ENCODE results near the gene NPFFR1.
"Not testable (repeated sequence)": the region's sequence is repeated elsewhere in the genome, so short reads cannot be mapped to it uniquely, and the experiment has no call there.

Gene NPFFR1

DNA sequence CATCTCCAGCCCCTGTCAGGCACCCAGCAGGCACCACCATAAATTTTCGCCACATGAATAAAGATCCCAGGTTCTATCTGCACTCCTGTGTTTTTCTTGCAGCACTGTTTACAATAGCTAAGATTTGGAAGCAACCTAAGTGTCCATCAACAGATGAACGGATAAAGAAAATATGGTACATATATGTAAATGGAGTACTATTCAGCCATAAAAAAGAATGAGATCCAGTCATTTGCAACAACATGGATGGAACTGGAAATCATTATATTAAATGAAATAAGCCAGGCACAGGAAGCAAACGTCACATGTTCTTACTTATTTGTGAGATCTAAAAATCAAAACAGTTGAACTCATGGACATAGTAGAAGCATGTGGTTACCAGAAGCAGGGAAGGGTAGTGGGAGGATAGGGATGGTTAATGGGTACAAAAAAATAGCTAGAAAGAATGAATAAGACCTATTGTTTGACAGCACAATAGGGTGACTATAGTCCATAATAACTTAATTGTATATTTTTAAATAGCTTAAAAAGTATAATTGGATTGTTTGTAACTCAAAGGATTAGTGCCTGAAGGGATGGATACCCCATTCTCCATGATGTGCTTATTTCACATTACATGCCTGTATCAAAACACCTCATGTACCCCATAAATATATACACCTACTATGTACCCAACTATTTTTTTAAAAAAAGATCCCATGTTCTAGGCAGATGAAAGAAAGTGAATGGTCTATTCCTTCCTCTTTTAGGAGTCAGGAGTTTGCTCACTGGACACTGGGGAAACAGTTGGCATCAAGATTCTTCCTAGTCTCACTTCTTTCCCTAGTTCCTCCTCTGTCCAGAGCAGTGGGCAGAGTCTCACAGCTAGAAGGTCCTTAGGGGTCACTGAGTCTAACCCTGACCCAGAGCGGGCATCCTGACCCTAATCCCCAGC, 1.0 kb upstream of the NPFFR1 start:
- no peak for DNase-seq

DNA sequence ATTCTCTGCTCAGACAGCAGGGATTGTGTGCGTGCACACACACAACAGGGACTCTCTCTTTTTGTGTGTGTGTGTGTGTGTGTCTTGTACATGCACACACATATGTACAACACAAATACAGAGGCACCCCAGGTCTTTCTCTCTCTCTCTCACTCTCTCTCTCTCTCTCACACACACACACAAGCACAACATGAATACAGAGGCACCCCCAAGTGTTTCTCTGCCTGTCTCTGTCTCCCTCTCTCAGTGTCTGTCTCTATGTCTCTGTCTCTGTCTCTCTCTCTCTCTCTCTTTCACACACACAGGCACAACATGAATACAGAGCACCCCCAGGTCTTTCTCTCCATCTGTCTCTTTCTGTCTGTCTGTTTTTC, 746 bp downstream of the NPFFR1 start:
- no peak for DNase-seq

DNA sequence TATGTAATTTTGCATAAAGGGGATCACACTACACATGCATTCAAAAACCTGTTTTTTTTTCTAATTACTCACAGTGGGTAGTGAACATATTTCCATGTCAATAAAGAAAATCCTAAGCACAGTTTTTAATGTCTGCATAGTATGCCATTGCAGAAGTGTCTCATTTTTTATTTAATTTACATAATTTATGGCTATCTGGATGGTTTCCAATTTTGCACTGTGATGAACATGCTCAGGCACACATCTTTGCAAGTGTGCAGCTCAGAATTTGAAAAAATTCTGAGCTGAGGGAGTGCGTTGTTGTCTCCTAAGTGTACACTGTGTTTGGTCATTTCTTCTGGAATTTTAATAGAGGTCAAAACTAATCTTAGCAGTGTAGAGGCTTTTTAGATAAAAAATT, 2.2 kb downstream of the NPFFR1 start:
- no peak for DNase-seq

DNA sequence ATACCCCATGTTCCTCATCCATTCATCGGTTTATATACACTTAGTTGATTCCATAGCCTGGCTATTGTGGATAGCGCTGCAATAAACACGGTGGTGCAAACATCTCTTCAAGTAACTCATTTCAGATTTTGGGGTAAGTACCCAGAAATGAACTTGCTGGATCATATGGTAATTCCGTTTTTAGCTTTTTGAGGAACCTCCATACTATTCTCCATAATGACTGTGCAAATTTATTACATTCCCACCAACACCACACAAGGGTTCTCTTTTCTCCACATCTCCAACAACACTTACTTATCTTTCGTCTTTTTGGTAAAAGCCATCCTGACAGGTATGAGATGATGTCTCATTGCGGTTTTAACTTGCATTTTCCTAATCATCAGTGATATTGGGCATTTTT, 3.7 kb downstream of the NPFFR1 start:
- no peak for DNase-seq

DNA sequence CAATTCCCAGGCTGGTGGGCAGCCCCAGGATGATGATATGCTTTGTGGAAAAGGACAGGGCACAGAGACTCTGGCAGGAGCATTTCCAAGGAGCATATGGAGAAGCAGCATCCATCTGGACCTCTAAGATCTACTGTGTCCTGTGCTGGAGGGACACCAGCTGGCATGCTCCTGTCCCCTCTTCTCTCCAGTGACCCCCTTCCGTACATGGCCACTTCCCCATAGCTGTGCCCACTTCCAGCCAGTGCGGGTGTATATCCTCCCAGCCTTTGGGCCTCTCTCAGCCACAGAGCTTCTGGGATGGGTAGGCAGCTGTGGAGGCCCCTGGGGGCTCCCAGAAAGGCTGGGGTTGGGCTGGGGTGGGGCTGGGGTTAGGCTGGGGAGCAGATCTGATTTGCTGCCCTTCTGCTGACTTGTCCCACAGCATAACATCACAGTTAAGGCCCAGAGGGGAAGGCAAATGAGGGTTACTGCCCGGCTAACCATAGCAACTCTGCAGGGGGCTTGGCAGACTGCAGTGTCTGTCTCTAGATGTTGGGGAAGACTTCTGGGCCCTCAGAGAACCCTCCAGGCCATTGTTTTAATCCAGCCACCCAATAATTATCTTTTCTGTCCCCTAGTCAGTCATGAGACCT, 6.3 kb downstream of the NPFFR1 start:
- peak; percentile 13 to 26 for DNase-seq

DNA sequence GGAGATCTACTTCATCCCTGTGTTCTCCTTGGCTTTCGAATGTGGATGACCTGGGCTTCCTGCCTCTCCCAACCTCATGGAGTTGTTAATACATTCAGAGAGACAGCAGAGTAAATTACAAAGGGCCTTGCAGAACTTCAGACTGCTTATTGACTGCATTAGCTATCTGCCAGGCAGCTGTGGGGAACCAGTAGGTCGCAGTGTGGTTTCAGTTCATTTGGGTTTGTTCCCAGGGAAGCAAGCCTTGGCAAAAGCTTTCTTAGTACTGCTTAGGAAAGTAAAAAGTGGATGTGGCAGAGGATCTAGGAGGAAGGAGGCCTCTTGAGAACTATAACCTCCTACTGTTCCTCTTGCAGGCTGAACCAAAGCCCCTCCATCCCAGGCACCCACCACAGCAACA, 9.2 kb downstream of the NPFFR1 start:
- DNase-seq, result no peak

DNA sequence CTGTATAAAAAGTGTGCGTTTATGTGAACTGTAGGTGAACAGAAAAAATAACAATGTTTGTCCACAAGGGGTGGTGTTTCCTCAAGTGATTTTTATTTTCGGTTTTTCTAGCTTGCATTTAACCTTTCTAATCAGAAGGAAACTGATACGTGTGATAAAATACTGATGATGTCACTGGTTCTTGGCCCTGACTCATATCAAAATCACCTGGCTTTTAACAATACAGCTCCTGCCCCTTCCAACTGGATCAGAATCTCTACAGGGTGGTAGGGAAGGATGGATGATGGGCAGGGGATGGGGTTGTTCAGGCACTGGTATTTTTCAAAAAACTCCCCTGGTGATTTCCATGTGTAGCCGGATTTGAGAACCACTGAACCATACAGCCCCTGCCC, 10.9 kb downstream of the NPFFR1 start:
- DNase-seq, result no peak

DNA sequence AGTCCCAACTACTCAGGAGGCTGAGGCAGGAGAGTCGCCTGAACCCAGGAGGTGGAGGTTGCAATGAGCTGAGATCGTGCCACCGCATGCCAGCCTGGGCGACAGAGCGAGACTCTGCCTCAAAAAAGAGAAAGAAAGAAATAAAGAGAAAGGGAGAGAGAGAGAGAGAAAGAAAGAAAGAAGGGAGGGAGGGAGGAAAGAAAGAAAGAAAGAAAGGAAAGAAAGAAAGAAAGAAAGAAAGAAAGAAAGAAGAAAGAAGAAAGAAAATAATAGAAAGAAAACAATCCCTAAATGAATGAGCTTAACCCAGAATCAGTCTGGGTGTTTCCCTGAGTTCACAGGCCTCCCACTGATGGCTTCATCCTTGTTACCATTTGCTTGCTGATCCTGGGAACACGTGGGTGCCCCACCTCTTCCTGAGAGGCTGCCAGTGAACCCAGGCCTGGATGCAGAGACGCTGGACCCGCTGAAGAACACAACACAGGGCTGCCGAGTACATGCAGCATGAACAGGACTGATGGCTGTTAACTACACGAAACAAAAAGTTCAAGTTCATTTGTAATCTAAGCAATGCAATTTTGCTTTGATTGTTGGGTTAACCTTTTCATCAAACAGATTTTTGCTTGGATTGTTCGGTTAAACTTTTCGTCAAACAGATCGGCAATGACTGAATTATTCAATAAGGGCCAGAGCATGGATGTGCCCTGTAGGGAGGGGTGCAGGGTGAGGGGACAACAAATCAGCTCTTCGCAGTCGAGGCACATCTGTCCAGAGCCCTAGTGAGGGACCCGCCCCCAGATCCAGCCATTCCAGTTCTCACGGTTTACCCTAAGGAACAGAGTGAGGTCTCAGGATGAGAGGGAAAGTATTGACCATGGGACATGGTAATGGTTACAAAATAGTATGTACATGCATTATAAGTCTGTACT, 11.5 kb downstream of the NPFFR1 start:
- DNase-seq, result no peak

DNA sequence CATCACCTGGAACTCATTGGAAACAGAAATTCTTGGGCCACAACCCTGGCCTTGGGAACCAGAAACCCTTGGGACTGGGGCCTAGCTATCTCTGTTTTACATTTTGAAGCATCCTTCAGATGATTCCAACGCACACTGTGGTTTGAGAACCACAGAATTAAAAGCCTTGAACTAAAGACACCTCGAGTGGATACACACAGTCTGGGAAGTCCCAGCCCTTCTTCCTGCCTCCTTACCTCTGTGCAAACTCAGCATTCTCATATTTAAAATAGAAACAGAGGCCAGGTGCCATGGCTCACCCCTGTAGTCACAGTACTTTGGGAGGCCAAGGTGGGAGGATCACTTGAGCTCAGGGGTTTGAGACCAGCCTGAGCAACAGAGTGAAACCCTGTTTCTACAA, 12.9 kb downstream of the NPFFR1 start:
- no peak for DNase-seq

DNA sequence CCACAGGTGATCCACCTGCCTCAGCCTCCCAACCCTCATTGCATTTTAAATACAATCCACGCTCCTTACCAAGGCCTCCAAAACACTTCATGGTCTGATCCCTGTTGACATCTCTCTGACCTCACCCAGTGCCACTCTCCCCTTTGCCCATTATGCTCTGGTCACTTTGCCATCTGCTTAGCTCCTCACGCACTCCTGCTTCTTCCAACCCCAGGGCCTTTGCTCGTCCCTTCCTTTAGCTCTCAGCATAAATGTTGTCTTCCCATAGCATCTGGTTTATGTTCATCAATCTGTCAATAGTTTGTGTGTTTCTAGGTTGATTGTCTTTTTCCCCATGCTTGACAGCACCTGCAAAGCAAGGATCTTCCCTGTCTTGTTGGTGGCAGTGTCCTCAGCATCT, 14.1 kb downstream of the NPFFR1 start:
- no peak for DNase-seq

DNA sequence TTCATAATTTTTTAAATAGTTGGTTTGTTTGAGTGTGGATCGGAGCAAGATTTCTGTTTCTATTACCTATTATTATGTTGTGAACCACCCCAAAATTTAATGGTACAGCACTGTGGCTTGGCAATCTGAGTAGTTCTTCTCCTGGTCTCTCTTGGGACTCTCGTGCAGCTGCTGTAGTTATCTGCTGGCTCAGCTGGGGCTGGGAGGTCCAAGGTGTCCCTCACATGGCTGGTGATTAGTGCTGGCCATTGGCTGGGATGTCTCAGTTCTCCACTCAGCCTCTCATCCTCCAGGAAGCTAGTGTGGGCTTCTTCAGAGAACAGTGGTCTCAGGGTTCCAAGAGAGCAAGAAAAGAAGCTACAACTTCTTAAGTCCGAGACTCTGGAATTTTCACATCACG, 15.4 kb downstream of the NPFFR1 start:
- no peak for DNase-seq

DNA sequence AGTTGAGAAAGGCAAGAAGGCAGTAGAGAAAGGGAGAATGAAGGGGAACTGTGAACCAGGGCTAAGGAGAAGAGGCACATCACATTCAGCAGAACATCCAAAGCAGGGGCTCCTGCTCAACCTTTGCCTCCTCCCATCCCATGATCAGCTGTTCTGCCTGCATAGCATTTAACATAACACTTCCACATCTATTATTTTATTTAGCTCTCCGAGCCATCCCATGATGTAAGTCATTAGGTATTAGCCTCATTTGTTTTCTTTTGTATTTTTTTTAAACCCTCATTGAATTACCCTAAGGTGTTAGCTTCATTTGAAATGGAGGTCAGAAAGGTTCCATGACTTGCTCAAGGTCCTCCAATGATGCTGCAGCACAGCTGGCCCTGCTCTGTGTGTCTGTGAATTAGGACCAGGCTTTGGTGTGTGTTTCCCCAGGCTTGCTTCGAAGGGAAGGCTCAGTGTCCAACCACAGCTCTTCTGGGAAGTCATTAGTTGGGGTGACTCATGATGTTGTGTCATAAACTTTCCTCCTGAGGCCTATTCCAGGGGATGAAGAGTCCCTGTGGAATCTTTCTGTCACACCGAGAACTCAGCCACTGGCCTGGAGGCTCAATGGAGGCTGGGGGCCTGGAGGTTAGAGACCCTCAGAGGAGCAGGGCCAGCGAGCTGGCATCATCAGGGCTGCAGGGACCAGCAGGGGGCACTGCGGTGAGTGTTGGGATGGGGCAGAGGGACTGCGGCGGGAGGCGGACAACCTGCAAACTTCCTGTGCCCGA, 16.5 kb downstream of the NPFFR1 start:
- no peak for DNase-seq

DNA sequence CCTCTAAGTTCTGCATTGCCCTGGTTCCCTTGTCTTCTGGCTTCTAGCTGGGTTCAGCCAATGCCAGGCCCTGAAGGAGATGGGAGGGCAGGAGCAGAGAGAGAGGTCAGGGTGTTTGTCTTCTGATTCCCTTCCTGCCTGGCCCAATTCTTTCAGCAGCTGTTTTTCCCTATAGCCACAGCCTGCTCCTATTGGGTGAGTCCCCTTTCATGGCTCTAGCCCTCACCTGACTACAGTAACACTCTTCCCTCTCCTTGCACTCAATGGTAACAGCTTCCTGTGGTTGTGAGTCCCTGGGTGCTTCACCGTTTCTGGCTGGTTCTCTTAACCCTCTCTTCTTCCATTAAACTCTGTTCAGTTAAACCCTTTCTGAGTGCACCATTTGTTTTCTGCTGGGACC, 17.1 kb downstream of the NPFFR1 start:
- no peak for DNase-seq

DNA sequence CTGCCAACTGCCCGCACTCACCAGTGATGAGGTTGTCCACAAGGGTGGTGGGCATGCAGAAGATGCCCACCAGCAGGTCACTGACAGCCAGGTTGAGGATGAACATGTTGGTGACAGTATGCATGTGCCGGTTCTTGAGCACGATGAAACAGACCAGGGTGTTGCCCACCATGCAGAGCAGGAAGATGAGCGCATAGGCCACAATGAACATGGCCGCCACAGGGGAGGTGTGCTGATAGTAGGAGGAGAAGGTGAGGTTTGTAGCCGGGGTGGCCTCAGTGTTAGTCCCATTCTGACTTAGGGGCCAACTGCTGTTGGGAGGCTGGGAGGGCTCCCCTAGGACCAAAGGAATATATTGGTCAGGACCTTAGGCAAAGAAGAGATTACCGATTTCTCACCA, 17.7 kb downstream of the NPFFR1 start:
- no peak for DNase-seq

DNA sequence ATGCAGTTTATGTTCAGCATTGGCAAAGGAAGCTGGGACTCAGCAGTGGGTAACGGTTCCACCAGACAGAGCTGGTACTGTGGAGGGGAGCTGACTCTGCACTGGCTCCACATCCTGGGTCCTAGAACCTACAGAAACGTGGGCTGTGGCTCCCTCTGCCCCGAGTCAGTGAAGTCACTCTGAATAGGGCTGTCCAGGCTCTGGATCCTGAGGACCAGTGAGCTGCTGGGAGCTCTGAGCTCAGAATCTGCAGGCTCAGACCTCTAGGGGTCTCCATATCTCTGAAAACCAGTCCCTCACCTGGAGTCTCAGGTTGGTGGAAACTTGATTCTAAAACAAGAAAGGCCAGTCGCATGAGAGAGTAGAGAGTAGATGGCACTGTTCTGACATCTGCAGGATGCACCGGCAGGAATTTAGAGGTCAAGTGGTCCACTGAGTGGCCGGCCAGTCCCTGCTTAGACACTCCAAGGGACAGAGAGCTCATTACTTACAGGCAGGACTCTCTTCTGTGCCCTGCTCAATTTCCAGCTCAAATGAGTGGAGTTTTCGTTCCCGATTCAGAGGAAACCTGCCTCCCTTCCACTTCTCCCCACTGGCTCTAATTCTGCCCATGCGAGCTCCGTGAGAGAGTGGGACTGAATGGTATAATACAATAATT, 18.6 kb downstream of the NPFFR1 start:
- no peak for DNase-seq

DNA sequence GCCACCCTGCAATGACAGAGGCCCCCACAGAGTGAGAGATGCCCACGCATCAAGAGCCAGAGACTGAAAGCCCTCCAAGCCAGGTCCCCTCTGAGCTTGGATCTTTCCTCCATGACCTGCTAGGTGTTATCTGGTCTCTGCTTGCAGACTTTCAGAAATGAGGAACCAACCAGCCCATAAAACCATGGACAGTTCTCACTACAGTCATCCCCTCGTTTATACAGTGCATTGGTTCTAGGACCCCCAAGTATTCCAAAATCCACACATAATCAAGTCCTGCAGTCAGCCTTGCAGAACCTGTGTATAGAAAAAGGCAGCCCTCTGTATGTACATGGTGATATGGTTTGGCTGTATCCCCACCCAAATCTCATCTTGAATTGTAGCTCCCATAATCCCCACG, 23.1 kb downstream of the NPFFR1 start:
- DNase-seq, result no peak

DNA sequence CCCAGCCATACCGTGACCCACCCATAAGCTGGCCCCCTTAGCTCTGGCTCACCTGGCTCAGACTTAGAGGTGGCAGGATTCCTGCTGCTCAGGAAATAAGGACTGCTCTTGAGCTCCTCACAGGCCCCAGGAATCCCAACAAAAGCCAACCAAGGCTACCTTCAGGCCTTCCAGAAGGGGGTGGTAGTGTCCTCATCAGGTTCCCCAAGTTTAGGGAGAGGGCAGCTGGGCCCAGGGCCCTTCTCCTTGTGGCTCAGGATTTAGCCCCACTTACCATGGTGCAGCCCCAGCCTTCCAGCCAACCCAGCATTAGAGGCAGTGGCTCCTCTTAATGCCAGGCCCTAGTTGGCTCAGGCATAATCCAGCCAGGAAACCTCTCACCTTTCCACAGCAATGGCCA, 23.5 kb downstream of the NPFFR1 start:
- DNase-seq, result no peak

DNA sequence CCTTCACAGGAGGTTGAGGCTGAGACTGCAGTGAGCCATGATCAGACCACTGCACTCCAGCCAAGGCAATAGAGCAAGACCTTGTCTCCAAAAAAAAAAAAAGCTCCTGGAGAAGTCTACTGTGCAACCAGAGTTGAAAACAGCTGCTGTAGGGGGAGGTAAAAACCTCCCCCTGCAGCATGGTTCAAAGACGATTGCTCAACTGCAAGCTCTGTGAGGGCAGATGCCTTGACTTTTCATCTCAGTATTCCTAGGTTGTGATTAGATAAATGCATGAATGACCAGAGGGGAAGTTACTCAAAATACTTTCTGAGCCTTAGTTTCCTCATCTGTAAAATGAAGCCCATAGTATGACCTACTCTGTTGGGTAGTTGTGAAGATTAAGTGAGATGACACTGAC, 25.6 kb downstream of the NPFFR1 start:
- DNase-seq, result no peak

DNA sequence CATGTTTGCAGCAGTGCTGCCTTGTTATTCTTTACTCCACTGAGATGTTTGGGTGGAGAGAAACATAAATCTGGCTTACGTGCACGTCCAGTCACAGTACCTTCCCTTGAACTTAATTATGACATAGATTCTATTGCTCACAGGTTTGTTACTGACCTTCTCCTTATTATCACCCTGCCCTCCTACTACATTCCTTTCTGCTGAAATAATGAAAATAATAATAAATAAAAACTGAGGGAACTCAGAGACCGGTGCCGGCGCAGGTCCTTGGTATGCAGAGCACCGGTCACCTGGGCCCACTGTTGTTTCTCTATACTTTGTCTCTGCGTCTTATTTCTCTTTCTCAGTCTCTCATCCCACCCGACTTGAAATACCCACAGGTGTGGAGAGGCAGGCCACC, 26.0 kb downstream of the NPFFR1 start:
- DNase-seq, result not testable (repeated sequence)

DNA sequence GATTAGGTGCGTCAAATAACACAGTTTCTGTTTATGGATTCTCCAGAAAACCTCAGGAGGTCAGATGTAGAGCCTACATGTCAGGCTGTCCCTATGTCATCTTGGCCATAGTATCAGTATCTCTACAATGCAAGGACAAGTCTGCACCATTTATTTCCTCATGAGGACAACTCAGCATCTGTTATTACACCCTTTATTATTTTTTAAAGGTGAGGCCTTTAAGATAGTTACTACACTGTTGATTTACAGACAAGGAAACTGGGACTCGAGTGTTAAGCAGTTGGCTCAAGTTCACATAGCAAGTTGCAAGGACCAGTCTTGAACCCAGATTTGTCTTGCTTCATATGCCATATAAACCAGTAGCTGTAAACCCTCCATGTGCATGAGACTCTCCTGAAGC, 27.3 kb downstream of the NPFFR1 start:
- no peak for DNase-seq

DNA sequence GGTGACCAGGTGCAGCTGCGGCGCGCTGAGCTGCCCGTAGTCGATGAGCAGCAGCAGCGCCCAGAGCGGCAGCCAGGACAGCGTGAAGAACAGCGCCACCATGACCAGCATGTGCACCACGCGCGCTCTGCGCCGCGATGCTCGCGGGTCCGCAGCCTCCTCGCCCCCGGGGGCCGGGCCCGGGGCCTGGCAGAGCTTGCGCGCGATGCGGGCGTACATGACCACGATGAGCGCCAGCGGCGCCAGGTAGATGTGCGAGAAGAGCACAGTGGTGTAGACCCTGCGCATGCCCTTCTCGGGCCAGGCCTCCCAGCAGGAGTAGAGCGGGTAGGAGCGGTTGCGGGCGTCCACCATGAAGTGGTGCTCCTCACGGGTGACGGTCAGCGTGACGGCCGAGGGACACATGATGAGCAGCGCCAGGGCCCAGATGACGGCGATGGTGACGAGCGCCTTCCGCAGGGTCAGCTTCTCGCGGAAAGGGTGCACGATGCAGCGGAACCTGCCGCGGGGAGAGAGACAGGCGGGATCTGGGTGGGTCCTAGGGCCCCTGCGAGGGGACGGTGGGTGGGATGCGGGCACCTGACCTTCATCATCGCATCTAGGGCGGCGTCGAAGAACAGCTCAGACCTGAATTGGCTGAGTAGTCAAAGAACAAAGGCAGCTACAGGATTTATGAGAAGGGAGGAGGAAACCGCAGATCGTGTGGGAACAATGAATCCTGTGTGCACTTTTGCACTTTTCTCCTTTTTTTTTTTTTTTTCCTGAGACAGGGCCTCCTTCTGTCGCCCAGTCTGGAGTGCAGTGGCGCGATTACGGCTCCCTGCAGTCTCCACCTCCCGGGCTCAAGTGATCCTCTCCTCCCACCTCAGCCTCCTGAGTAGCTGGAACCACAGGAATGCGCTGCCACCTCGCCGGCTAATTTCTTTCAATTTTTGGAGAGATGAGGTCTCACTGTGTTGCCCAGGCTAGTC, 28.2 kb downstream of the NPFFR1 start:
- no peak for DNase-seq

All from cerebellar nuclear complex (tissue), 1 donor.